K562 (cell line): ENCODE data around the gene DELE1. TPM values are rescaled to one million over a fixed set of nuclear protein-coding genes. Genes with fewer than 3 reads are reported as not detected.

ENCODE experiments used
- ATAC-seq: fragments of 200-7000 bp; cut with Tn5 transposase; 3 replicates; pipeline ENCODE4 v1.9.1; 2020; ENCODE audit warnings: moderate library complexity
- BruUV-seq: library from RNA; stranded (reverse); fragments of 400-500 nt; replicated peaks from 2 replicates; lab custom pipeline; 2021; lab: Mats Ljungman, UMichigan
- CTCF ChIA-PET: fragments of 300-600 bp; formaldehyde crosslinking; extraction: SDS; loops from one replicate; lab custom pipeline; 2021; ENCODE audit warnings: low intra/inter-chr PET ratio; lab: Yijun Ruan, JAX
- POLR2A ChIA-PET: fragments of 300-600, 350-650 bp; sonication (Branson Sonifier 250); formaldehyde crosslinking; extraction: SDS; loops from one replicate; lab custom pipeline; 2021; ENCODE audit warnings: antibody characterized with exemption, inconsistent platforms; lab: Yijun Ruan, JAX
- DNase-seq, 4 experiments: peaks; one replicate each; pipeline versions ENCODE4 v3.0.0 to v3.0.0-alpha.2; 2011 to 2018; ENCODE audit warnings: low spot score in 3 of 4, mixed read lengths in 3 of 4; ENCODE audit errors: extremely low read depth in 1 of 4
- FAIRE-seq: peaks from 2 replicates; lab custom pipeline; 2011; peaks lifted over from hg19 to GRCh38; lab: Jason Lieb, UNC
- H2AFZ ChIP-seq: 2 replicates; pipeline ENCODE4 v1.6.0; 2011; ENCODE audit warnings: low read depth, low read length, control low read depth, inconsistent platforms
- H3K27ac ChIP-seq: fragments of 200-600 bp; 3 replicates; pipeline ENCODE4 v1.8.0; 2011; ENCODE audit warnings: low read depth, mild to moderate bottlenecking, control low read depth, inconsistent platforms, low read length, moderate library complexity, mixed read lengths; ENCODE audit errors: extremely low read depth
- H3K27me3 ChIP-seq, 2 experiments: fragments of 300-600 bp in 1 of 2; 2 replicates in 1 of 2; 3 replicates in 1 of 2; pipeline versions ENCODE4 v1.6.0 to v1.8.0; 2011; ENCODE audit warnings: inconsistent platforms in 2 of 2, low read length in 2 of 2, mild to moderate bottlenecking in 1 of 2, mixed read lengths in 1 of 2, moderate library complexity in 1 of 2; ENCODE audit not compliant: control insufficient read depth in 2 of 2, insufficient read depth in 2 of 2
- H3K36me3 ChIP-seq: fragments of 300-600 bp; 3 replicates; pipeline ENCODE4 v1.8.0; 2011; ENCODE audit warnings: mild to moderate bottlenecking, low read length, inconsistent platforms; ENCODE audit not compliant: control insufficient read depth, insufficient read depth
- H3K4me1 ChIP-seq, 2 experiments: fragments of 200-600 bp in 1 of 2; replicated peaks in 1 of 2; 2 replicates in 1 of 2; 3 replicates in 1 of 2; pipeline versions ENCODE4 v1.5.1 to v1.8.0; 2011; ENCODE audit warnings: inconsistent platforms in 2 of 2, low read length in 2 of 2, mild to moderate bottlenecking in 1 of 2, mixed read lengths in 1 of 2, moderate library complexity in 1 of 2; ENCODE audit not compliant: control insufficient read depth in 2 of 2, insufficient read depth in 2 of 2
- H3K4me2 ChIP-seq: 2 replicates; pipeline ENCODE4 v1.6.1; 2011; ENCODE audit warnings: low read length, control low read depth, inconsistent platforms, mixed read lengths; ENCODE audit not compliant: insufficient read depth
- H3K4me3 ChIP-seq: fragments of 200-600 bp; sonication (generic), shearing (Covaris generic); 2 replicates; pipeline ENCODE4 v1.5.1; 2016; ENCODE audit warnings: control low read depth, inconsistent platforms
- H3K79me2 ChIP-seq: fragments of 200-600 bp; 3 replicates; pipeline ENCODE4 v1.8.0; 2011; ENCODE audit warnings: low read length, inconsistent platforms; ENCODE audit not compliant: control insufficient read depth, insufficient read depth
- H3K9ac ChIP-seq, 2 experiments: 2 replicates each; pipeline versions ENCODE4 v1.6.0 to v1.6.1; 2011; ENCODE audit warnings: low read depth in 2 of 2, low read length in 2 of 2, control low read depth in 1 of 2, inconsistent platforms in 1 of 2, mild to moderate bottlenecking in 1 of 2, mixed read lengths in 1 of 2; ENCODE audit not compliant: insufficient read depth in 1 of 2
- H3K9me1 ChIP-seq: one replicate; pipeline ENCODE4 v1.6.0; 2011; ENCODE audit warnings: inconsistent platforms, mild to moderate bottlenecking, low read length, moderate library complexity; ENCODE audit not compliant: control insufficient read depth, insufficient read depth
- H3K9me3 ChIP-seq: replicated peaks from 2 replicates; pipeline ENCODE4 v1.5.1; 2011; ENCODE audit warnings: low read depth, low read length, inconsistent platforms; ENCODE audit not compliant: control insufficient read depth, insufficient read depth
- H4K20me1 ChIP-seq: replicated peaks from 2 replicates; pipeline ENCODE4 v1.6.1; 2011; ENCODE audit warnings: low read length, inconsistent platforms, mixed read lengths; ENCODE audit not compliant: control insufficient read depth, insufficient read depth
- CSDE1 ChIP-seq, 2 experiments: fragments of 450-650 bp; IDR thresholded peaks; 2 replicates each; pipeline ENCODE4 v1.6.1; 2016; ENCODE audit warnings: mild to moderate bottlenecking in 1 of 2
- EHMT2 ChIP-seq: fragments of 450-650 bp; IDR thresholded peaks from 2 replicates; pipeline ENCODE4 v1.6.1; 2018; ENCODE audit warnings: antibody characterized with exemption
- ELF4 ChIP-seq: fragments of 450-650 bp; formaldehyde crosslinking; IDR thresholded peaks from 2 replicates; pipeline ENCODE4 v1.4.0; 2022; ENCODE audit warnings: missing genetic modification characterization
- FOXA1 ChIP-seq: fragments of 450-650 bp; IDR thresholded peaks from 2 replicates; pipeline ENCODE4 v1.6.1; 2016; ENCODE audit warnings: mild to moderate bottlenecking, borderline replicate concordance
- HES1 ChIP-seq: fragments of 450-650 bp; IDR thresholded peaks from 2 replicates; pipeline ENCODE4 v1.6.1; 2016; ENCODE audit warnings: low read depth, mild to moderate bottlenecking, moderate library complexity
- NCOR1 ChIP-seq: fragments of 450-650 bp; IDR thresholded peaks from 2 replicates; pipeline ENCODE4 v1.6.1; 2016; ENCODE audit warnings: mild to moderate bottlenecking, moderate library complexity
- NFATC3 ChIP-seq: fragments of 450-650 bp; IDR thresholded peaks from 2 replicates; pipeline ENCODE4 v1.6.1; 2017; ENCODE audit warnings: mild to moderate bottlenecking
- OTX1 ChIP-seq: fragments of 450-650 bp; formaldehyde crosslinking; IDR thresholded peaks from 2 replicates; pipeline ENCODE4 v1.4.0; 2022; ENCODE audit warnings: mild to moderate bottlenecking
- RFX5 ChIP-seq: IDR thresholded peaks from 2 replicates; pipeline ENCODE4 v1.6.1; 2011; ENCODE audit warnings: low read depth, mild to moderate bottlenecking, improper control_type of control experiment, low read length
- THRB ChIP-seq: fragments of 450-650 bp; formaldehyde crosslinking; conservative IDR thresholded peaks from 2 replicates; pipeline ENCODE4 v1.4.0; 2022; ENCODE audit warnings: mild to moderate bottlenecking, missing genetic modification characterization
- ZNF3 ChIP-seq: fragments of 250-450 bp; sonication (Bioruptor Pico); IDR thresholded peaks from 2 replicates; pipeline ENCODE4 v1.5.0; 2021; ENCODE audit warnings: mild to moderate bottlenecking, moderate library complexity
- WGBS: fragments of 100-300 bp; shearing (Covaris generic); methylation state at CpG from one replicate; pipeline ENCODE4 v1.1.6; 2016; ENCODE audit warnings: low coverage, mixed read lengths; ENCODE audit not compliant: insufficient coverage; ENCODE audit errors: missing lambda C conversion rate; 5-methylcytosine and 5-hydroxymethylcytosine counted together
- in situ Hi-C: fragments of 300-500 bp; cut with MboI; formaldehyde crosslinking; loops from 4 replicates; pipeline ENCODE4 v1.15.0; 2018; ENCODE audit warnings: inconsistent platforms, mixed read lengths
- intact Hi-C: fragments of 100-400 bp; cut with micrococcal nuclease; formaldehyde crosslinking; loops from 2 replicates; pipeline ENCODE4 v1.14.2; 2022
- polyA plus RNA-seq, 8 experiments: library from polyadenylated mRNA; depleted of rRNA in 4 of 8; stranded (reverse) in 5 of 8; unstranded in 3 of 8; fragments of >200 nt; fragmentation: Nextera tagmentation in 2 of 8; fragmentation: Illumina TruSeq in 1 of 8; extraction: Ambion mirVana in 2 of 8; extraction: Trizol in 1 of 8; gene quantifications; 2 replicates each; pipeline versions ENCODE4 v1.2.1 to v1.2.3, GENCODE V29; 2011 to 2014; ENCODE audit warnings: inconsistent platforms in 1 of 8, missing spikeins in 1 of 8
- total RNA-seq, 7 experiments: library from RNA; depleted of rRNA in 6 of 7; stranded (reverse); fragments of >200 nt in 6 of 7; fragmentation: Illumina TruSeq in 2 of 7; extraction: Trizol in 2 of 7; gene quantifications; 2 replicates each; pipeline versions ENCODE4 v1.2.1 to v1.2.3, GENCODE V29; 2011 to 2021; ENCODE audit warnings: low replicate concordance in 1 of 7
- TF ChIP-seq, protein P1 (sequence below), 2 experiments: fragments of 200-800 bp in 1 of 2; sonication (Bioruptor generic) in 1 of 2; sonication (generic) in 1 of 2; formaldehyde crosslinking in 1 of 2; IDR thresholded peaks in 1 of 2; conservative IDR thresholded peaks in 1 of 2; 2 replicates each; pipeline versions ENCODE4 v1.5.0 to v1.6.1; 2016 to 2020; ENCODE audit warnings: missing compliant biosample characterization in 1 of 2, missing genetic modification characterization in 1 of 2, missing genetic modification reagents in 1 of 2
- TF ChIP-seq, protein P2 (sequence below), 2 experiments: fragments of 450-650 bp; IDR thresholded peaks; 2 replicates each; pipeline ENCODE4 v1.6.1; 2016
- TF ChIP-seq, protein P3 (sequence below): fragments of 250-450 bp; sonication (Bioruptor Pico); IDR thresholded peaks from 2 replicates; pipeline ENCODE4 v1.4.0; 2020; ENCODE audit warnings: borderline replicate concordance

The DELE1 gene
- total and polyA plus RNA-seq, 9 of the 15 experiments (the other 6 are each of a cell fraction or from before 2014, with no cell fraction given): 16.6 to 74.4 (median 49.8) TPM

- 33% methylated on average over 1 of the region's 1 CpG for WGBS
- Histone ChIP-seq H3K9me3 (no peaks in the 10 kb centered on the region), H4K20me1 (no peaks in the 10 kb centered on the region), H3K27me3 (no peaks in the 10 kb centered on the region), H3K4me3 (no peak overlapping the region), H3K9me1 (no peaks in the 10 kb centered on the region), H3K79me2 (no peaks in the 10 kb centered on the region), H3K4me2 (peak overlapping the region; percentile 25; the same call in 1 of the 2 replicates), H3K4me1 (peaks cover 15 to 18% of the 10 kb centered on the region in 2 experiments), H3K36me3 (no peaks in the 10 kb centered on the region), H2AFZ (no peak overlapping the region), H3K9ac (no peak overlapping the region), H3K27ac (no peak overlapping the region)
- in situ Hi-C loops (no loop called here), intact Hi-C loops (no loop called here)
- ChIA-PET POLR2A (interaction anchor here (0.6 to 1.5 kb wide), 5 partner anchors 10 to 17 kb away, joined by 3 to 5 read pairs (median 4); partner anchors contain the start of gene DELE1), CTCF (no interaction called here)
- no peak for FAIRE-seq
- DNase-seq: no peak
- no peak for ATAC-seq
- BruUV-seq: no TSS peak
- TF ChIP-seq OTX1 (CRISPR knock-in tag): 0 out of 2 replicates have a peak, but pooled peaks have one; percentile 12
- TF ChIP-seq NFATC3: no peak
- TF ChIP-seq NCOR1: no peak
- TF ChIP-seq HES1: no peak
- TF ChIP-seq THRB (CRISPR knock-in tag): 0 out of 2 replicates have a peak, but pooled peaks have one; percentile 57
- no peak for TF ChIP-seq FOXA1
- no peak for TF ChIP-seq EHMT2
- TF ChIP-seq ZNF3: no peak
- TF ChIP-seq, protein P1, sequence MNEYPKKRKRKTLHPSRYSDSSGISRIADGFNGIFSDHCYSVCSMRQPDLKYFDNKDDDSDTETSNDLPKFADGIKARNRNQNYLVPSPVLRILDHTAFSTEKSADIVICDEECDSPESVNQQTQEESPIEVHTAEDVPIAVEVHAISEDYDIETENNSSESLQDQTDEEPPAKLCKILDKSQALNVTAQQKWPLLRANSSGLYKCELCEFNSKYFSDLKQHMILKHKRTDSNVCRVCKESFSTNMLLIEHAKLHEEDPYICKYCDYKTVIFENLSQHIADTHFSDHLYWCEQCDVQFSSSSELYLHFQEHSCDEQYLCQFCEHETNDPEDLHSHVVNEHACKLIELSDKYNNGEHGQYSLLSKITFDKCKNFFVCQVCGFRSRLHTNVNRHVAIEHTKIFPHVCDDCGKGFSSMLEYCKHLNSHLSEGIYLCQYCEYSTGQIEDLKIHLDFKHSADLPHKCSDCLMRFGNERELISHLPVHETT (CRISPR knock-in tag; conservative IDR thresholded peaks at IDR 0.05 in 1 of 2, IDR thresholded peaks at IDR 0.05 in 1 of 2): no peak
- TF ChIP-seq RFX5: no peak
- TF ChIP-seq, protein P2, sequence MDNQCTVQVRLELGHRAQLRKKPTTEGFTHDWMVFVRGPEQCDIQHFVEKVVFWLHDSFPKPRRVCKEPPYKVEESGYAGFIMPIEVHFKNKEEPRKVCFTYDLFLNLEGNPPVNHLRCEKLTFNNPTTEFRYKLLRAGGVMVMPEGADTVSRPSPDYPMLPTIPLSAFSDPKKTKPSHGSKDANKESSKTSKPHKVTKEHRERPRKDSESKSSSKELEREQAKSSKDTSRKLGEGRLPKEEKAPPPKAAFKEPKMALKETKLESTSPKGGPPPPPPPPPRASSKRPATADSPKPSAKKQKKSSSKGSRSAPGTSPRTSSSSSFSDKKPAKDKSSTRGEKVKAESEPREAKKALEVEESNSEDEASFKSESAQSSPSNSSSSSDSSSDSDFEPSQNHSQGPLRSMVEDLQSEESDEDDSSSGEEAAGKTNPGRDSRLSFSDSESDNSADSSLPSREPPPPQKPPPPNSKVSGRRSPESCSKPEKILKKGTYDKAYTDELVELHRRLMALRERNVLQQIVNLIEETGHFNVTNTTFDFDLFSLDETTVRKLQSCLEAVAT (IDR thresholded peaks at IDR 0.05): 0 out of 4 replicates have a peak, but pooled peaks of 1 of the 2 experiments have one; percentile 30
- TF ChIP-seq CSDE1 (IDR thresholded peaks at IDR 0.05): no peak
- TF ChIP-seq ELF4 (CRISPR knock-in tag): 0 out of 2 replicates have a peak, but pooled peaks have one; percentile 71
- TF ChIP-seq, protein P3, sequence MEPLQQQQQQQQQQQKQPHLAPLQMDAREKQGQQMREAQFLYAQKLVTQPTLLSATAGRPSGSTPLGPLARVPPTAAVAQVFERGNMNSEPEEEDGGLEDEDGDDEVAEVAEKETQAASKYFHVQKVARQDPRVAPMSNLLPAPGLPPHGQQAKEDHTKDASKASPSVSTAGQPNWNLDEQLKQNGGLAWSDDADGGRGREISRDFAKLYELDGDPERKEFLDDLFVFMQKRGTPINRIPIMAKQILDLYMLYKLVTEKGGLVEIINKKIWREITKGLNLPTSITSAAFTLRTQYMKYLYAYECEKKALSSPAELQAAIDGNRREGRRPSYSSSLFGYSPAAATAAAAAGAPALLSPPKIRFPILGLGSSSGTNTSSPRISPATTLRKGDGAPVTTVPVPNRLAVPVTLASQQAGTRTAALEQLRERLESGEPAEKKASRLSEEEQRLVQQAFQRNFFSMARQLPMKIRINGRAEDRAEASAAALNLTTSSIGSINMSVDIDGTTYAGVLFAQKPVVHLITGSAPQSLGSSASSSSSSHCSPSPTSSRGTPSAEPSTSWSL (CRISPR knock-in tag): no peak
Observed at GRCh38 chr5:141906517-141906916, 17.2 kb upstream of the DELE1 start.
